HEK293 (cell line): ENCODE measurements around the gene PRDX2.
A peak's percentile ranks its signal among the peaks of the same experiment; 100 is the strongest.

ENCODE experiments used
- CTCF ChIA-PET: fragments of 350-600 bp; formaldehyde crosslinking; extraction: SDS; loops from one replicate; lab custom pipeline; 2021; ENCODE audit warnings: antibody characterized with exemption; lab: Yijun Ruan, JAX
- POLR2A ChIA-PET: fragments of 300-600 bp; formaldehyde crosslinking; extraction: SDS; loops from one replicate; lab custom pipeline; 2020; ENCODE audit warnings: antibody characterized with exemption, inconsistent platforms; lab: Yijun Ruan, JAX
- H3K27ac ChIP-seq: fragments of 200-500 bp; sonication (Bioruptor generic); 2 replicates; pipeline ENCODE4 v1.5.1; 2014; ENCODE audit warnings: low read depth, low read length, control low read depth, inconsistent platforms; ENCODE audit errors: extremely low read depth
- H3K36me3 ChIP-seq, 2 experiments: fragments of 200-500 bp in 1 of 2; sonication (Bioruptor generic) in 1 of 2; 1 replicate in 1 of 2; 2 replicates in 1 of 2; pipeline ENCODE4 v1.5.1; 2014 to 2017; ENCODE audit warnings: inconsistent platforms in 2 of 2, low read length in 2 of 2; ENCODE audit not compliant: control insufficient read depth in 2 of 2, insufficient read depth in 1 of 2
- H3K4me1 ChIP-seq: fragments of 200-500 bp; sonication (Bioruptor generic); 2 replicates; pipeline ENCODE4 v1.5.1; 2014; ENCODE audit warnings: mild to moderate bottlenecking, low read length, inconsistent platforms; ENCODE audit not compliant: control insufficient read depth, insufficient read depth
- H3K4me3 ChIP-seq: 2 replicates; pipeline ENCODE4 v1.5.1; 2011; ENCODE audit warnings: low read depth, mild to moderate bottlenecking, control low read depth, low read length, moderate library complexity
- H3K9me3 ChIP-seq: fragments of 200-500 bp; sonication (Bioruptor generic); 2 replicates; pipeline ENCODE4 v1.5.1; 2014; ENCODE audit warnings: low read depth, low read length, inconsistent platforms; ENCODE audit not compliant: control insufficient read depth, insufficient read depth
- BCL11A ChIP-seq: fragments of 450-650 bp; formaldehyde crosslinking; IDR thresholded peaks from 2 replicates; pipeline ENCODE4 v1.5.1; 2016; ENCODE audit warnings: low read depth, missing biosample characterization, missing genetic modification characterization
- BCL11B ChIP-seq: fragments of 450-650 bp; formaldehyde crosslinking; IDR thresholded peaks from 2 replicates; pipeline ENCODE4 v1.5.1; 2016; ENCODE audit warnings: low read depth, missing biosample characterization, missing genetic modification characterization
- HOXD13 ChIP-seq: sonication (generic); formaldehyde crosslinking; IDR thresholded peaks from 2 replicates; pipeline ENCODE4 v1.8.0; 2022; ENCODE audit warnings: missing genetic modification reagents, borderline replicate concordance
- KLF16 ChIP-seq: fragments of 450-650 bp; formaldehyde crosslinking; IDR thresholded peaks from 2 replicates; pipeline ENCODE4 v1.5.1; 2017; ENCODE audit warnings: missing biosample characterization, missing genetic modification characterization
- OVOL3 ChIP-seq: fragments of 450-650 bp; formaldehyde crosslinking; IDR thresholded peaks from 2 replicates; pipeline ENCODE4 v1.5.1; 2016; ENCODE audit warnings: missing biosample characterization, missing genetic modification characterization
- SCRT1 ChIP-seq: fragments of 450-650 bp; formaldehyde crosslinking; IDR thresholded peaks from 2 replicates; pipeline ENCODE4 v1.5.1; 2016; ENCODE audit warnings: missing biosample characterization, missing genetic modification characterization, borderline replicate concordance
- ZEB2 ChIP-seq: fragments of 450-650 bp; formaldehyde crosslinking; IDR thresholded peaks from 2 replicates; pipeline ENCODE4 v1.5.1; 2016; ENCODE audit warnings: missing biosample characterization, missing genetic modification characterization
- ZFP41 ChIP-seq: fragments of 450-650 bp; formaldehyde crosslinking; IDR thresholded peaks from 2 replicates; pipeline ENCODE4 v1.5.1; 2016; ENCODE audit warnings: missing biosample characterization, missing genetic modification characterization, borderline replicate concordance
- ZIC2 ChIP-seq: fragments of 450-650 bp; formaldehyde crosslinking; IDR thresholded peaks from 2 replicates; pipeline ENCODE4 v1.5.1; 2016; ENCODE audit warnings: missing biosample characterization, missing genetic modification characterization
- ZNF169 ChIP-seq: fragments of 450-650 bp; formaldehyde crosslinking; IDR thresholded peaks from 2 replicates; pipeline ENCODE4 v1.5.1; 2016; ENCODE audit warnings: missing biosample characterization, missing genetic modification characterization
- ZNF19 ChIP-seq: fragments of 450-650 bp; formaldehyde crosslinking; IDR thresholded peaks from 2 replicates; pipeline ENCODE4; 2016; ENCODE audit warnings: missing biosample characterization, missing genetic modification characterization, low read depth
- ZNF2 ChIP-seq: fragments of 450-650 bp; formaldehyde crosslinking; IDR thresholded peaks from 2 replicates; pipeline ENCODE4 v1.5.1; 2016; ENCODE audit warnings: missing biosample characterization, missing genetic modification characterization
- ZNF266 ChIP-seq: fragments of 450-650 bp; formaldehyde crosslinking; IDR thresholded peaks from 2 replicates; pipeline ENCODE4 v1.5.1; 2016; ENCODE audit warnings: missing biosample characterization, missing genetic modification characterization, low read depth
- ZNF302 ChIP-seq: fragments of 450-650 bp; formaldehyde crosslinking; IDR thresholded peaks from 2 replicates; pipeline ENCODE4 v1.5.1; 2016; ENCODE audit warnings: missing biosample characterization, missing genetic modification characterization, low read depth
- ZNF404 ChIP-seq: fragments of 450-650 bp; formaldehyde crosslinking; IDR thresholded peaks from 2 replicates; pipeline ENCODE4 v1.5.1; 2017; ENCODE audit warnings: missing biosample characterization, missing genetic modification characterization
- ZNF530 ChIP-seq: fragments of 450-650 bp; formaldehyde crosslinking; IDR thresholded peaks from 2 replicates; pipeline ENCODE4 v1.5.1; 2016; ENCODE audit warnings: low read depth, missing biosample characterization, missing genetic modification characterization
- ZNF701 ChIP-seq: fragments of 450-650 bp; formaldehyde crosslinking; IDR thresholded peaks from 2 replicates; pipeline ENCODE4 v1.5.1; 2016; ENCODE audit warnings: missing biosample characterization, missing genetic modification characterization
- ZNF792 ChIP-seq: fragments of 450-650 bp; formaldehyde crosslinking; IDR thresholded peaks from 2 replicates; pipeline ENCODE4 v1.5.1; 2016; ENCODE audit warnings: missing biosample characterization, missing genetic modification characterization
- TF ChIP-seq, protein P1 (sequence below): fragments of 450-650 bp; formaldehyde crosslinking; IDR thresholded peaks from 2 replicates; pipeline ENCODE4 v1.5.1; 2016; ENCODE audit warnings: missing biosample characterization, missing genetic modification characterization
- TF ChIP-seq, protein P2 (sequence below): fragments of 450-650 bp; formaldehyde crosslinking; IDR thresholded peaks from 2 replicates; pipeline ENCODE4 v1.5.1; 2016; ENCODE audit warnings: missing biosample characterization, missing genetic modification characterization, borderline replicate concordance
- TF ChIP-seq, protein P3 (sequence below): fragments of 450-650 bp; formaldehyde crosslinking; IDR thresholded peaks from 2 replicates; pipeline ENCODE4 v1.5.1; 2016; ENCODE audit warnings: missing biosample characterization, missing genetic modification characterization
- TF ChIP-seq, protein P4 (sequence below): sonication (generic); formaldehyde crosslinking; IDR thresholded peaks from 2 replicates; pipeline ENCODE4 v1.8.1; 2022; ENCODE audit warnings: mild to moderate bottlenecking, moderate library complexity, missing genetic modification reagents
- TF ChIP-seq, protein P5 (sequence below): fragments of 450-650 bp; formaldehyde crosslinking; IDR thresholded peaks from 2 replicates; pipeline ENCODE4 v1.5.1; 2016; ENCODE audit warnings: missing biosample characterization, missing genetic modification characterization
- TF ChIP-seq, protein P6 (sequence below): fragments of 450-650 bp; formaldehyde crosslinking; IDR thresholded peaks from 2 replicates; pipeline ENCODE4 v1.5.1; 2016; ENCODE audit warnings: missing biosample characterization, missing genetic modification characterization, borderline replicate concordance

Gene PRDX2

DNA sequence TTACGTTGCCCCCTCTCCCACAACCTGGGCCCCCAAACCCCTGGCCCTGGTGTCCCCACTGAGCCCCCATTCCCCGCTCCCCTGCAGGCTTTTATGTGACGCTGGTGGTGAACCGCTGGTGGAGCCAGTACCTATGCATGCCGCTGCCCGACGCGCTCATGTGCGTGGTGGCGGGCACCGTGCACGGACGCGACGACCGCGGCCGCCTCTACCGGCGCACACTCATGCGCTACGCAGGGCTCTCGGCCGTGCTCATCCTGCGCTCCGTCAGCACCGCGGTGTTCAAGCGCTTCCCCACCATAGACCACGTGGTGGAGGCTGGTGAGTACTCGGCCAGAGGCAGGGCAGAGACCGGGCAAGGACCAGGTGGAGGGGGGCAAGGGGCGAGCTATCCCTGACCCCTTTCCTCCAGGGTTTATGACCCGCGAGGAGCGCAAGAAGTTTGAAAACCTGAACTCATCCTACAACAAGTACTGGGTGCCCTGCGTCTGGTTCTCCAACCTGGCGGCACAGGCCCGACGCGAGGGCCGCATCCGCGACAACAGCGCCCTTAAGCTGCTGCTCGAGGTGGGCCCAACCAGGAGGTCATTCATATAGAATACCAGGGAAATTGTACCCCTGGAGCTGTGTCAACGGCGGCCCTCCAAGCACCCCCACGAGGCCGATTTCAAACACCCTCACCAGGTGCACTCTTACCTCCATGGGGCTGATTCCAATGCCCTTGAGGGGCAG, 47.0 kb downstream of the PRDX2 start:
- Histone ChIP-seq H3K36me3 (no peaks in the 10 kb centered on the region), H3K4me1 (peaks cover 7% of the 10 kb centered on the region), H3K9me3 (no peaks in the 10 kb centered on the region), H3K27ac (no peak overlapping the region), H3K4me3 (no peak overlapping the region)
- ChIA-PET CTCF (interaction anchor here (0.6 to 2.3 kb wide), 6 partner anchors 12 to 1115 kb away, joined by 3 to 16 read pairs (median 4); partner anchors contain the start of gene GET3), POLR2A (no interaction called here)
- TF ChIP-seq ZEB2 (tag by site-specific recombination) (no peak), ZNF530 (tag by site-specific recombination) (no peak), ZNF701 (tag by site-specific recombination) (no peak), BCL11A (tag by site-specific recombination) (no peak), ZNF2 (tag by site-specific recombination) (no peak), ZNF302 (no peak), OVOL3 (tag by site-specific recombination) (no peak), HOXD13 (no peak), ZFP41 (tag by site-specific recombination) (no peak), ZNF169 (tag by site-specific recombination) (no peak), ZNF792 (no peak)
- TF ChIP-seq, protein P1, sequence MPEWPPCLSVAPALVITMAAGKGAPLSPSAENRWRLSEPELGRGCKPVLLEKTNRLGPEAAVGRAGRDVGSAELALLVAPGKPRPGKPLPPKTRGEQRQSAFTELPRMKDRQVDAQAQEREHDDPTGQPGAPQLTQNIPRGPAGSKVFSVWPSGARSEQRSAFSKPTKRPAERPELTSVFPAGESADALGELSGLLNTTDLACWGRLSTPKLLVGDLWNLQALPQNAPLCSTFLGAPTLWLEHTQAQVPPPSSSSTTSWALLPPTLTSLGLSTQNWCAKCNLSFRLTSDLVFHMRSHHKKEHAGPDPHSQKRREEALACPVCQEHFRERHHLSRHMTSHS (tag by site-specific recombination): no peak
- TF ChIP-seq, protein P2, sequence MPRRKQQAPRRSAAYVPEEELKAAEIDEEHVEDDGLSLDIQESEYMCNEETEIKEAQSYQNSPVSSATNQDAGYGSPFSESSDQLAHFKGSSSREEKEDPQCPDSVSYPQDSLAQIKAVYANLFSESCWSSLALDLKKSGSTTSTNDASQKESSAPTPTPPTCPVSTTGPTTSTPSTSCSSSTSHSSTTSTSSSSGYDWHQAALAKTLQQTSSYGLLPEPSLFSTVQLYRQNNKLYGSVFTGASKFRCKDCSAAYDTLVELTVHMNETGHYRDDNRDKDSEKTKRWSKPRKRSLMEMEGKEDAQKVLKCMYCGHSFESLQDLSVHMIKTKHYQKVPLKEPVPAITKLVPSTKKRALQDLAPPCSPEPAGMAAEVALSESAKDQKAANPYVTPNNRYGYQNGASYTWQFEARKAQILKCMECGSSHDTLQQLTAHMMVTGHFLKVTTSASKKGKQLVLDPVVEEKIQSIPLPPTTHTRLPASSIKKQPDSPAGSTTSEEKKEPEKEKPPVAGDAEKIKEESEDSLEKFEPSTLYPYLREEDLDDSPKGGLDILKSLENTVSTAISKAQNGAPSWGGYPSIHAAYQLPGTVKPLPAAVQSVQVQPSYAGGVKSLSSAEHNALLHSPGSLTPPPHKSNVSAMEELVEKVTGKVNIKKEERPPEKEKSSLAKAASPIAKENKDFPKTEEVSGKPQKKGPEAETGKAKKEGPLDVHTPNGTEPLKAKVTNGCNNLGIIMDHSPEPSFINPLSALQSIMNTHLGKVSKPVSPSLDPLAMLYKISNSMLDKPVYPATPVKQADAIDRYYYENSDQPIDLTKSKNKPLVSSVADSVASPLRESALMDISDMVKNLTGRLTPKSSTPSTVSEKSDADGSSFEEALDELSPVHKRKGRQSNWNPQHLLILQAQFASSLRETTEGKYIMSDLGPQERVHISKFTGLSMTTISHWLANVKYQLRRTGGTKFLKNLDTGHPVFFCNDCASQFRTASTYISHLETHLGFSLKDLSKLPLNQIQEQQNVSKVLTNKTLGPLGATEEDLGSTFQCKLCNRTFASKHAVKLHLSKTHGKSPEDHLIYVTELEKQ: no peak
- TF ChIP-seq, protein P3, sequence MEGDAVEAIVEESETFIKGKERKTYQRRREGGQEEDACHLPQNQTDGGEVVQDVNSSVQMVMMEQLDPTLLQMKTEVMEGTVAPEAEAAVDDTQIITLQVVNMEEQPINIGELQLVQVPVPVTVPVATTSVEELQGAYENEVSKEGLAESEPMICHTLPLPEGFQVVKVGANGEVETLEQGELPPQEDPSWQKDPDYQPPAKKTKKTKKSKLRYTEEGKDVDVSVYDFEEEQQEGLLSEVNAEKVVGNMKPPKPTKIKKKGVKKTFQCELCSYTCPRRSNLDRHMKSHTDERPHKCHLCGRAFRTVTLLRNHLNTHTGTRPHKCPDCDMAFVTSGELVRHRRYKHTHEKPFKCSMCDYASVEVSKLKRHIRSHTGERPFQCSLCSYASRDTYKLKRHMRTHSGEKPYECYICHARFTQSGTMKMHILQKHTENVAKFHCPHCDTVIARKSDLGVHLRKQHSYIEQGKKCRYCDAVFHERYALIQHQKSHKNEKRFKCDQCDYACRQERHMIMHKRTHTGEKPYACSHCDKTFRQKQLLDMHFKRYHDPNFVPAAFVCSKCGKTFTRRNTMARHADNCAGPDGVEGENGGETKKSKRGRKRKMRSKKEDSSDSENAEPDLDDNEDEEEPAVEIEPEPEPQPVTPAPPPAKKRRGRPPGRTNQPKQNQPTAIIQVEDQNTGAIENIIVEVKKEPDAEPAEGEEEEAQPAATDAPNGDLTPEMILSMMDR: no peak
- TF ChIP-seq, protein P4, sequence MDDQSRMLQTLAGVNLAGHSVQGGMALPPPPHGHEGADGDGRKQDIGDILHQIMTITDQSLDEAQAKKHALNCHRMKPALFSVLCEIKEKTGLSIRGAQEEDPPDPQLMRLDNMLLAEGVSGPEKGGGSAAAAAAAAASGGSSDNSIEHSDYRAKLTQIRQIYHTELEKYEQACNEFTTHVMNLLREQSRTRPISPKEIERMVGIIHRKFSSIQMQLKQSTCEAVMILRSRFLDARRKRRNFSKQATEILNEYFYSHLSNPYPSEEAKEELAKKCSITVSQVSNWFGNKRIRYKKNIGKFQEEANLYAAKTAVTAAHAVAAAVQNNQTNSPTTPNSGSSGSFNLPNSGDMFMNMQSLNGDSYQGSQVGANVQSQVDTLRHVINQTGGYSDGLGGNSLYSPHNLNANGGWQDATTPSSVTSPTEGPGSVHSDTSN (CRISPR knock-in tag): no peak

DNA sequence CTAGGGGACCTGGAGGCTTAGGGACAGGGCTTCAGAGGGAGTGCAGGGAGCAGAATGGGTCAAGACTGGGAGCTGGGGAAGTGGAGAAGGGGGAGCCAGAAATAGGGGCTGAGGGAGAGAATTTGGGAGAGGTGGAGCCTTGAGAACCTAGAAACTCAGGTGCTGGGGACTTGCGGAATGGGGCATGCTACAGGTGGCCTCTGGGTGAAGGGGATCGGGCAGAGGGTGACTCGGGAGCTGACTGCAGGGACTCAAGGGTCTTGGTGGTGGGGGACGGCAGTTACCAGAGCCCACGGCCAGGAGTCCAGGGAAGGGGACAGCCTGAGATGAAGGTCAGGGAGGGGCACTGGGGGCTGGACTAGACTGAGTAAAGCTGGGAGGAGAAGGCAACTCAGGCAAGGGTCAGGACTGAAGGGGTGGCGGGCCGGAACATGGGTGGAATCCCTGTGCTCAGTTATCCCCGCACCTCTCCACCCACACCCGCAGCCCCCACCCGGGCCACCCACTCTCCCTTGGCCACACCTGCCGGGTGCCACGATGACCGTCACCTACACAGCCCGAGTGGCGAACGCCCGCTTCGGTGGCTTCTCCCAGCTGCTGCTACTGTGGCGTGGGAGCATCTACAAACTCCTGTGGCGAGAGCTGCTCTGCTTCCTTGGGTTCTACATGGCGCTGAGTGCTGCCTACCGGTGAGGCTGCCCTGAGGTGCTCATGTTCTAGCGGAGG, 49.4 kb downstream of the PRDX2 start:
- no peak overlapping the region for H3K27ac ChIP-seq
- ChIA-PET CTCF (interaction anchor here (0.6 to 1.4 kb wide), 8 partner anchors 8 to 215 kb away, joined by 3 to 9 read pairs (median 4); no protein-coding TSS in a partner anchor), POLR2A (interaction anchor here (0.9 to 1.1 kb wide), 3 partner anchors 19 to 28 kb away, joined by 3 to 10 read pairs (median 4); no protein-coding TSS in a partner anchor)
- peaks cover 10% of the 10 kb centered on the region for H3K4me1 ChIP-seq
- H3K36me3 ChIP-seq: peaks cover 0 to 11% of the 10 kb centered on the region in 2 experiments; a peak in 1 of 3 replicates
- no peak overlapping the region for H3K4me3 ChIP-seq
- no peaks in the 10 kb centered on the region for H3K9me3 ChIP-seq
- TF ChIP-seq ZIC2: no peak
- no peak for TF ChIP-seq ZNF266 (tag by site-specific recombination)
- TF ChIP-seq KLF16: no peak
- TF ChIP-seq, protein P5, sequence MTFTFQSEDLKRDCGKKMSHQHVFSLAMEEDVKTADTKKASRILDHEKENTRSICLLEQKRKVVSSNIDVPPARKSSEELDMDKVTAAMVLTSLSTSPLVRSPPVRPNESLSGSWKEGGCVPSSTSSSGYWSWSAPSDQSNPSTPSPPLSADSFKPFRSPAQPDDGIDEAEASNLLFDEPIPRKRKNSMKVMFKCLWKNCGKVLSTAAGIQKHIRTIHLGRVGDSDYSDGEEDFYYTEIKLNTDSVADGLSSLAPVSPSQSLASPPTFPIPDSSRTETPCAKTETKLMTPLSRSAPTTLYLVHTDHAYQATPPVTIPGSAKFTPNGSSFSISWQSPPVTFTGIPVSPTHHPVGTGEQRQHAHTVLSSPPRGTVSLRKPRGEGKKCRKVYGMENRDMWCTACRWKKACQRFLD: no peak
- no peak for TF ChIP-seq ZNF19
- TF ChIP-seq, protein P6, sequence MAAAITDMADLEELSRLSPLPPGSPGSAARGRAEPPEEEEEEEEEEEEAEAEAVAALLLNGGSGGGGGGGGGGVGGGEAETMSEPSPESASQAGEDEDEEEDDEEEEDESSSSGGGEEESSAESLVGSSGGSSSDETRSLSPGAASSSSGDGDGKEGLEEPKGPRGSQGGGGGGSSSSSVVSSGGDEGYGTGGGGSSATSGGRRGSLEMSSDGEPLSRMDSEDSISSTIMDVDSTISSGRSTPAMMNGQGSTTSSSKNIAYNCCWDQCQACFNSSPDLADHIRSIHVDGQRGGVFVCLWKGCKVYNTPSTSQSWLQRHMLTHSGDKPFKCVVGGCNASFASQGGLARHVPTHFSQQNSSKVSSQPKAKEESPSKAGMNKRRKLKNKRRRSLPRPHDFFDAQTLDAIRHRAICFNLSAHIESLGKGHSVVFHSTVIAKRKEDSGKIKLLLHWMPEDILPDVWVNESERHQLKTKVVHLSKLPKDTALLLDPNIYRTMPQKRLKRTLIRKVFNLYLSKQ (tag by site-specific recombination): no peak
- peak; percentile 98 for TF ChIP-seq SCRT1 (tag by site-specific recombination)
- 0 out of 2 replicates have a peak, but pooled peaks have one; percentile 10 for TF ChIP-seq BCL11B
- no peak for TF ChIP-seq ZNF404 (tag by site-specific recombination)
